Stomach (tissue), 9 donors: ENCODE data around the gene FBXW8. TPM values are rescaled to one million over a fixed set of nuclear protein-coding genes. Genes with fewer than 3 reads are reported as not detected.

Experiments used
- DNase-seq, 2 donors: peaks; one replicate each; pipeline versions ENCODE4 v3.0.0 to v3.0.0-alpha.2; 2013 to 2019
- H3K27ac ChIP-seq, 5 donors: fragments of 200-600 bp in 4 of 5; sonication (generic) in 4 of 5; one replicate each; pipeline ENCODE4 v1.5.1; 2013 to 2019; ENCODE audit warnings: mild to moderate bottlenecking in 1 of 5, moderate library complexity in 1 of 5
- H3K27me3 ChIP-seq, 3 donors: fragments of 200-600 bp; sonication (generic); one replicate each; pipeline ENCODE4 v1.5.1; 2017 to 2019; ENCODE audit warnings: mixed run types in 1 of 3
- H3K36me3 ChIP-seq, 4 donors: fragments of 200-600 bp; sonication (generic); 1 replicate in 3 of 4; 2 replicates in 1 of 4; pipeline ENCODE4 v1.5.1; 2016 to 2019
- H3K4me1 ChIP-seq, 4 donors: fragments of 200-600 bp; sonication (generic); one replicate each; pipeline ENCODE4 v1.5.1; 2016 to 2019
- H3K4me3 ChIP-seq, 4 donors: fragments of 200-600 bp; sonication (generic) in 3 of 4; one replicate each; pipeline ENCODE4 v1.5.1; 2016 to 2019; ENCODE audit warnings: mild to moderate bottlenecking in 1 of 4
- H3K9me3 ChIP-seq, 4 donors: fragments of 200-600 bp; sonication (generic); one replicate each; pipeline ENCODE4 v1.5.1; 2016 to 2019
- CTCF ChIP-seq, 7 experiments: fragments of 450-650 bp in 4 of 7; fragments of 200-600 bp in 3 of 7; sonication (generic) in 3 of 7; IDR thresholded peaks; one replicate each; pipeline ENCODE4 v1.5.1; 2016 to 2019; ENCODE audit warnings: antibody characterized with exemption in 7 of 7, control low read depth in 2 of 7, mild to moderate bottlenecking in 1 of 7
- EP300 ChIP-seq: sonication (generic); formaldehyde crosslinking; IDR thresholded peaks from one replicate; pipeline ENCODE4 v1.6.1; 2017; ENCODE audit warnings: antibody characterized with exemption
- POLR2A ChIP-seq, 4 donors: fragments of 450-650 bp; IDR thresholded peaks; one replicate each; pipeline ENCODE4 v1.6.1; 2016; ENCODE audit warnings: antibody characterized with exemption in 4 of 4, control low read depth in 2 of 4, mild to moderate bottlenecking in 1 of 4, moderate library complexity in 1 of 4
- POLR2AphosphoS5 ChIP-seq, 3 donors: sonication (generic); formaldehyde crosslinking; IDR thresholded peaks; one replicate each; pipeline ENCODE4 v1.6.1; 2016; ENCODE audit warnings: antibody characterized with exemption in 3 of 3
- WGBS, 5 donors: extraction: QIAGEN DNeasy Blood & Tissue Kit in 3 of 5; methylation state at CpG; one replicate each; pipeline versions ENCODE4 v1.1.5 to v1.1.7; 2013 to 2018; 5-methylcytosine and 5-hydroxymethylcytosine counted together
- intact Hi-C: fragments of 100-400 bp; cut with DNase I; formaldehyde crosslinking; loops from one replicate; pipeline ENCODE4 v1.15.1; 2023; ENCODE audit warnings: low total_unique reads
- polyA plus RNA-seq, 3 donors: library from polyadenylated mRNA; stranded (reverse); fragments of 200-250 nt; gene quantifications; one replicate each; pipeline ENCODE4 v1.2.3, GENCODE V29; 2013
- total RNA-seq, 5 donors: library from RNA; depleted of rRNA; stranded (reverse); fragments of >200 nt; gene quantifications; one replicate each; pipeline versions ENCODE4 v1.1.0 to v1.2.3, GENCODE V29; 2014 to 2016
- donor health status: healthy with polysubstance abuse.
- donor health status: Bipolar disorder and iron deficiency.
- donor health status: healthy.

Gene FBXW8
- total and polyA plus RNA-seq, 8 donors = 3.2 to 28.7 (median 6.7) TPM

- WGBS, 5 donors = 62 to 72% (median 67%) methylated on average over 4 of the region's 4 CpGs
These were observed 24.4 kb downstream of the FBXW8 start for GRCh38 chr12:116934908-116935705.

GRCh38 chr12:116937640-116938039 lies 26.9 kb downstream of the FBXW8 start:
- H3K27me3 ChIP-seq = no peaks in the 10 kb centered on the region

More at GRCh38 chr12:116934908-116935705, 24.4 kb downstream of the FBXW8 start:
- peak; percentile 39 to 55 for DNase-seq
- H3K36me3 ChIP-seq = peaks cover 0 to 10% (median 0%) of the 10 kb centered on the region in 4 donors
- H3K9me3 ChIP-seq = no peaks in the 10 kb centered on the region
- H3K27ac ChIP-seq = no peak overlapping the region
- H3K27me3 ChIP-seq = no peaks in the 10 kb centered on the region
- TF ChIP-seq POLR2AphosphoS5 (IDR thresholded peaks at IDR 0.05) (peak in 2 of 3 donors; percentile 36 to 52), POLR2A (IDR thresholded peaks at IDR 0.05) (no peak), CTCF (IDR thresholded peaks at IDR 0.05) (no peak), EP300 (no peak)
- intact Hi-C loops = no loop called here
- peaks cover 18 to 63% (median 34%) of the 10 kb centered on the region in 4 donors for H3K4me1 ChIP-seq
- no peak overlapping the region for H3K4me3 ChIP-seq

GRCh38 chr12:116939734-116940133 lies 29.0 kb downstream of the FBXW8 start:
- DNase-seq = no peak
- Histone ChIP-seq H3K36me3 (peaks cover 0 to 9% (median 3%) of the 10 kb centered on the region in 4 donors), H3K4me3 (no peak overlapping the region), H3K4me1 (peaks cover 6 to 34% (median 13%) of the 10 kb centered on the region in 4 donors), H3K27me3 (no peaks in the 10 kb centered on the region), H3K9me3 (peaks cover 0 to 10% (median 0%) of the 10 kb centered on the region in 4 donors), H3K27ac (no peak overlapping the region)
- intact Hi-C loops = no loop called here
- TF ChIP-seq CTCF (IDR thresholded peaks at IDR 0.05) (no peak), EP300 (no peak), POLR2AphosphoS5 (IDR thresholded peaks at IDR 0.05) (no peak), POLR2A (IDR thresholded peaks at IDR 0.05) (no peak)
- 50 to 93% (median 78%) methylated on average over 1 to 3 of the region's 3 CpGs for WGBS, 5 donors

More at GRCh38 chr12:116937640-116938039, 26.9 kb downstream of the FBXW8 start:
- no peaks in the 10 kb centered on the region for H3K9me3 ChIP-seq
- H3K4me1 ChIP-seq = peaks cover 18 to 55% (median 30%) of the 10 kb centered on the region in 4 donors
- peak in 1 of 2 donors; percentile 12 for DNase-seq
- no peak overlapping the region for H3K27ac ChIP-seq
- peaks cover 0 to 9% (median 3%) of the 10 kb centered on the region in 4 donors for H3K36me3 ChIP-seq
- H3K4me3 ChIP-seq = no peak overlapping the region
- no peak for TF ChIP-seq POLR2A (IDR thresholded peaks at IDR 0.05)
- no peak for TF ChIP-seq CTCF (IDR thresholded peaks at IDR 0.05)
- no peak for TF ChIP-seq POLR2AphosphoS5 (IDR thresholded peaks at IDR 0.05)
- TF ChIP-seq EP300 = no peak
- 66 to 76% (median 73%) methylated on average over 1 of the region's 1 CpG for WGBS, 5 donors
- intact Hi-C loops = no loop called here

- H3K4me1 ChIP-seq = peaks cover 0 to 19% (median 2%) of the 10 kb centered on the region in 4 donors
- WGBS, 5 donors = 94 to 98% (median 96%) methylated on average over 5 of the region's 5 CpGs
- peaks cover 9 to 18% (median 14%) of the 10 kb centered on the region in 4 donors for H3K36me3 ChIP-seq
- H3K27me3 ChIP-seq = no peaks in the 10 kb centered on the region
- DNase-seq = no peak
- no peak overlapping the region for H3K4me3 ChIP-seq
- H3K27ac ChIP-seq = no peak overlapping the region
- TF ChIP-seq CTCF (IDR thresholded peaks at IDR 0.05) (no peak), POLR2A (IDR thresholded peaks at IDR 0.05) (no peak), POLR2AphosphoS5 (IDR thresholded peaks at IDR 0.05) (no peak), EP300 (no peak)
- intact Hi-C loops = no loop called here
- peaks cover 0 to 10% (median 0%) of the 10 kb centered on the region in 4 donors for H3K9me3 ChIP-seq
These were observed 30.4 kb downstream of the FBXW8 start for GRCh38 chr12:116941188-116941587.
